Motor neuron (in vitro differentiated cells): ENCODE measurements around the gene ATP9A. TPM values are rescaled to one million over a fixed set of nuclear protein-coding genes. Genes with fewer than 3 reads are reported as not detected.
A peak's percentile ranks its signal among the peaks of the same experiment; 100 is the strongest.
"Not testable (repeated sequence)": the region's sequence is repeated elsewhere in the genome, so short reads cannot be mapped to it uniquely, and the experiment has no call there.

Source experiments
- ATAC-seq, 8 experiments: fragments of 200-7000 bp; cut with Tn5 transposase; replicated peaks in 6 of 8; 2 replicates each; pipeline ENCODE4 v1.8.0; 2021; ENCODE audit warnings: mild to moderate bottlenecking in 8 of 8, moderate library complexity in 8 of 8
- H3K27ac ChIP-seq, 2 donors: fragments of 250-450 bp; sonication (Bioruptor Pico); 2 replicates each; pipeline ENCODE4 v1.9.0; 2021; ENCODE audit warnings: antibody characterized with exemption in 2 of 2, mild to moderate bottlenecking in 2 of 2, moderate library complexity in 1 of 2
- H3K4me1 ChIP-seq, 2 donors: fragments of 250-450 bp; sonication (Bioruptor Pico); replicated peaks in 1 of 2; 2 replicates each; pipeline ENCODE4 v1.6.1; 2021; ENCODE audit warnings: antibody characterized with exemption in 2 of 2, mild to moderate bottlenecking in 2 of 2, moderate library complexity in 1 of 2
- H3K4me3 ChIP-seq, 5 donors: fragments of 250-450 bp; sonication (Bioruptor Pico); 2 replicates each; pipeline ENCODE4 v1.9.0; 2021; ENCODE audit warnings: antibody characterized with exemption in 5 of 5, mild to moderate bottlenecking in 5 of 5, moderate library complexity in 4 of 5
- WGBS, 10 experiments: fragments of 450-650 bp; shearing (Covaris generic); methylation state at CpG; one replicate each; pipeline ENCODE4 v1.0.0; 2022; 5-methylcytosine and 5-hydroxymethylcytosine counted together
- in situ Hi-C, 9 experiments: fragments of 400-800 bp; cut with MboI; loops; one replicate each; pipeline ENCODE4 v1.15.0; 2021; ENCODE audit warnings: low sequenced_read_pairs in 9 of 9, low pct_unique_long_range_greater_than_20kb in 2 of 9; ENCODE audit not compliant: unreplicated experiment in 9 of 9
- total RNA-seq, 8 experiments: library from RNA; unstranded; fragments of 300-600 nt; gene quantifications; 2 replicates each; pipeline versions ENCODE4 v1.2.3 to v1.2.4, GENCODE V29; 2022

The ATP9A gene
- total RNA-seq, 8 experiments from 2014 or later, result 29.7 to 103 (median 88.1) TPM

DNA sequence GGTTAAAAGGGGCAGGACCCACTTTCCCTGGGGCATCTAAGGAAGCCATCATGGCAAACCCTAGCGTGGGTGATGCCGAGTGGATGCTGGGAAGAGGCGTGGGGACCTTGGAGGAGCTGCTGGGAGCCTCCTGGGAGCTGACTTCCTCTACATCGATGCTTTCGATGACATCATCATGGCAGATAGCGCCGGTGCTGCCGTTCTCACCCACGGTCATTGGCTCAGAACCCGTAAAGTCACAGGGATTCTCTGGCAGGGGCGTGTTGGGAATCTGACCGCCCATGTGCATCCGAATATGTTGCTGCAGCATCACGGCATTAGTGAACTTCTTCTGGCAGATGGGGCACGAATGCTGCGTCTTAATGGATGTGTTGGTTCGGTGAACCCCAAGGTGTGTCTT is 22.1 kb upstream of the ATP9A start:
- WGBS, 10 experiments, result 90 to 100% (median 99%) methylated on average over 2 to 6 of the region's 17 CpGs; no CpG with 5 or more reads in 6 of the 10 experiments
- H3K4me1 ChIP-seq, result no peaks in the 10 kb centered on the region
- H3K27ac ChIP-seq, result no peak overlapping the region
- ATAC-seq, result no peak
- in situ Hi-C loops, result no loop called here
- H3K4me3 ChIP-seq, result no peak overlapping the region

DNA sequence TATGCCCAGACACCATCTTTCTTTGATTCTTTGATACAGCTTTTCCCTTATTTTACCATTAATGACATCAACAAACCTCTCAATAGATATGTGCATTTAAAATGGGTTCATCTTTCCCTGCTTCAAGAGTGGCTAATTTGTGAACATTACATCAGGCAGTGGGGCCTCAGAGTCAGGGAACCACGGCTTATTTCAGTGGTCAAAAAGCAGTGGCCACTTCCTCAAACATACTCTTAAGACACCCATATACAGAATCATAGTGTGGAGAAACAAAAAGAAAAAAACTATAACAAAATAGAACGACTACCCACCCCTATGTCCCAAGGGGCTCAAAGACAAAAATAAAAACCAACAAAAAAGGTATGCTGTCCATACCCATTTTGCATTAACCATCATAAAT is 21.2 kb upstream of the ATP9A start:
- Histone ChIP-seq H3K27ac (no peak overlapping the region), H3K4me1 (no peaks in the 10 kb centered on the region), H3K4me3 (no peak overlapping the region)
- 43 to 100% (median 92%) methylated on average over 1 to 2 of the region's 2 CpGs; no CpG with 5 or more reads in 1 of the 10 experiments for WGBS, 10 experiments
- no peak for ATAC-seq
- in situ Hi-C loops, result no loop called here

DNA sequence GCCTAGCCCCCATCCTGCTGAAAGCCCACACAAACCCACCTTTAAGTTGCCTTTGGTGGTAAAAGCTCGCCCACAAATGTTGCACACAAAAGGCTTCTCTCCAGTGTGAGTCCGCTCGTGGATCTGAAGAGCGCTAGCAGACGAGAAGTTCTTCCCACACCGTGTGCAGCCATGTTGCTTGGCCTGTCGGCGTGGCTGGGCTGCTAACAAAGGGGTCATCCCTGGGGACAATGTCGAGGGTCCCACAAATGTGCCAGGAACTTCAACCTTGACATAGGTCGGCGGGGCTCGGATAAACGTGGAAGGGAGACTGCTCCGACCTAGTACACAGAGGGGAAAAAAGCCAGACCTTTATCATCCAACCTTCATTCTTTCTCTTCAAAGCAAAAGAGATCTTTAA is 20.6 kb upstream of the ATP9A start:
- no peaks in the 10 kb centered on the region for H3K4me1 ChIP-seq
- 57 to 100% (median 98%) methylated on average over 2 to 6 of the region's 14 CpGs; no CpG with 5 or more reads in 4 of the 10 experiments for WGBS, 10 experiments
- in situ Hi-C loops, result no loop called here
- H3K4me3 ChIP-seq, result no peak overlapping the region
- no peak for ATAC-seq
- H3K27ac ChIP-seq, result no peak overlapping the region

DNA sequence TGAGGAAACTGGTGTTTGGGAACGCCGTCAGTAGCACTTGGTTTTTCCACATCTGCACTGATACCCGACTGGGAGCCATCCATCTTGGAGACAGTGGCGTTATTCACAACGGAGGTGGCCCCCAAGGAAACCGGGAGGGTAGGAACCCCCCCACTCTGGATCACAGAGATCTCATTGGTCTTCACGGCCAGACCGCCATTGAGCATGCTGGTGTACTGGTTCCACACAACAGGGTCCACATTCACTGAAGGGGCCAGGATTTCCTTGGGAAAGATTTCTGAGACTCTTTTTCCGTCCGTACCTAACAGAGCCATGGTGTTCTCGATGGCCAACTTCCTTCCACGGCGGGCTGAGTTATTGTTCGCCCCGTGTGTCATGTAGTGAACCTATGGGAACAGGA is 16.1 kb upstream of the ATP9A start:
- WGBS, 10 experiments, result 83 to 98% (median 88%) methylated on average over 4 to 13 of the region's 15 CpGs; no CpG with 5 or more reads in 3 of the 10 experiments
- Histone ChIP-seq H3K27ac (no peak overlapping the region), H3K4me1 (no peaks in the 10 kb centered on the region), H3K4me3 (no peak overlapping the region)
- in situ Hi-C loops, result no loop called here
- ATAC-seq, result no peak

DNA sequence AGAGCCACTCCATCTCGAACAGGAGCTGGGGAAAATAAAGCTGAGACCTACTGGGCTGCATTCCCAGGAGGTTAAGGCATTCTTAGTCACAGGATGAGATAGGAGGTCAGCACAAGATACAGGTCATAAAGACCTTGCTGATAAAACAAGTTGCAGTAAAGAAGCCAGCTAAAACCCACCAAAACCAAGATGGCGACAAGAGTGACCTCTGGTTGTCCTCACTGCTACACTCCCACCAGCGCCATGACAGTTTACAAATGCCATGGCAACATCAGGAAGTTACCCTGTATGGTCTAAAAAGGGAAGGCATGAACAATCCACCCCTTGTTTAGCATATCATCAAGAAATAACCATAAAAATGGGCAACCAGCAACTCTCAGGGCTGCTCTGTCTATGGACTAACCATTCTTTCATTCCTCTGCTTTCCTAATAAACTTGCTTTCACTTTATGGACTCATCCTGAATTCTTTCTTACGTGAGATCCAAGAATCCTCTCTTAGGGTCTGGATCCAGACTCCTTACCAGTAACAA is 10.1 kb upstream of the ATP9A start:
- ATAC-seq, in situ Hi-C loops, H3K4me1 ChIP-seq, H3K27ac ChIP-seq, H3K4me3 ChIP-seq: not testable (repeated sequence)
- 67 to 100% (median 100%) methylated on average over 1 to 3 of the region's 4 CpGs; no CpG with 5 or more reads in 2 of the 10 experiments for WGBS, 10 experiments

DNA sequence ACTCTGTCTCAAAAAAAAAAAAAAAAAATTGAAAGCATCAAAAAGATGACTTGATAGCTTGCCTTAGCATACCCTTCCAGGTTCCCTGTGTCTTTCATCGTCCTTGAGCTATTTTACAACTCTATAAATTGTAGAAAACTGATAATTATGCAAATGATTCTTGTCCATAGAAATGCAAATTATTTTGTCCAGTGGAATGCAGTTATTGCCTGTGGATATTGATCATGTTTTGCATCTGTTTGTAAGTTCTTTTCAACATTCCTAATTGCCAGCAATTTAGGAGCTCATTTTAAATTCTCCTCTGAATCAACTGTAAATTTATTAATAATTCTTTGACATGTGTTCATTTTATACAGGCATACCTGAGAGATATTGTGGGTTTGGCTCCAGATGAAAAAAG is 7.1 kb upstream of the ATP9A start:
- no peak for ATAC-seq
- 11 to 88% (median 44%) methylated on average over 1 of the region's 1 CpG for WGBS, 10 experiments
- in situ Hi-C loops, result no loop called here

DNA sequence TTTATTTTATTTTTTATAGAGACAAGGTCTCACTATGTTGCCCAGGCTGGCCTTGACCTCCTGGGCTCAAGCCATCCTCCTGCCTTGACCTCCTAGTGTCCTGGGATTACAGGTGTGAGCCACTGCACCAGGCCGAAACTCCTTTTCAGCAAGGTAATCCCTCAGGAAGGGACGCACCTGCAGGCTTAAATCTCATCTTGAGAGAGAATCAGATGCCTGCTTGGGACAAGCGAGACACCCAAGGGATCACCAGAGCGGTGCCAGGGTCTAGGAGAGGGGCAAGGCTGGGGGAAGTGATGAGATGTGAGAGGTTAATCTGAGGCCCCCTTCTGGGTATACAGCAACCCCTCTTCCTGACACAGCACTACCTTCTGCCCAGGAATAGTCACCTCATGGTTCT is 4.0 kb upstream of the ATP9A start:
- in situ Hi-C loops, result no loop called here
- H3K4me1 ChIP-seq, result peaks cover 5% of the 10 kb centered on the region in 2 donors
- no peak overlapping the region for H3K27ac ChIP-seq
- 42 to 100% (median 87%) methylated on average over 1 to 4 of the region's 4 CpGs; no CpG with 5 or more reads in 6 of the 10 experiments for WGBS, 10 experiments
- ATAC-seq, result no peak
- no peak overlapping the region for H3K4me3 ChIP-seq

More for the DNA sequence above, 7.1 kb upstream of the ATP9A start:
- Histone ChIP-seq H3K27ac (no peak overlapping the region), H3K4me1 (no peaks in the 10 kb centered on the region), H3K4me3 (no peak overlapping the region)

DNA sequence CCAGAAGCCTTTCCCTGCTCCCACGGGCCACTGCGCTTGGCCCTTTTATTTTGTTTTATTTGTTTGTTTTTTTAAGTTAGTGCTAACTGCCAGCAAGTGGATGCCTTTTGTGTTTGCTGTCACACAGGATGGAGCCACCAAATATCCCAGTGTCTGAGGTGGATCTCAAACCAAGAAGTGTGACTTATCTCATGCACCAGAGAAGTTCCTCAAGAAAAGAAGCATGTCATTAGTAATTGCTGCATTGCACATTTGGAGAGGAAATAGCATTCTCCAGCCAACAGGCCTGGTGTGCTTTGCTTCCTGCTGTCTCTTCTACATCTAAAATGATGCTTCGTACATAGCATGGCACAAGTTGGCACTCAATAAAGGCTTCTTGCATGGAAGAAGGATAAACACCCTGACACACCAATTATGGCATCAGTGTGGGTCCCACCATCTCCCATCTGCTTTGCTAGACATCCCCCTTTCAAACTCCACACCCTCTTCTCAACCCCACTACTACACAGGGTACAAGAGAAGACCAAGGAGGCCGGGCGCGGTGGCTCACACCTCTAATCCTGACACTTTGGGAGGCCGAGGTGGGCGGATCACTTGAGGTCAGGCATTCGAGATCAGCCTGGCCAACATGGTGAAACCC is 1.9 kb upstream of the ATP9A start:
- Histone ChIP-seq H3K27ac (no peak overlapping the region), H3K4me1 (peaks cover 5 to 13% of the 10 kb centered on the region in 2 donors), H3K4me3 (no peak overlapping the region)
- in situ Hi-C loops, result no loop called here
- WGBS, 10 experiments, result 57 to 100% (median 98%) methylated on average over 1 to 8 of the region's 9 CpGs; no CpG with 5 or more reads in 2 of the 10 experiments
- no peak for ATAC-seq

DNA sequence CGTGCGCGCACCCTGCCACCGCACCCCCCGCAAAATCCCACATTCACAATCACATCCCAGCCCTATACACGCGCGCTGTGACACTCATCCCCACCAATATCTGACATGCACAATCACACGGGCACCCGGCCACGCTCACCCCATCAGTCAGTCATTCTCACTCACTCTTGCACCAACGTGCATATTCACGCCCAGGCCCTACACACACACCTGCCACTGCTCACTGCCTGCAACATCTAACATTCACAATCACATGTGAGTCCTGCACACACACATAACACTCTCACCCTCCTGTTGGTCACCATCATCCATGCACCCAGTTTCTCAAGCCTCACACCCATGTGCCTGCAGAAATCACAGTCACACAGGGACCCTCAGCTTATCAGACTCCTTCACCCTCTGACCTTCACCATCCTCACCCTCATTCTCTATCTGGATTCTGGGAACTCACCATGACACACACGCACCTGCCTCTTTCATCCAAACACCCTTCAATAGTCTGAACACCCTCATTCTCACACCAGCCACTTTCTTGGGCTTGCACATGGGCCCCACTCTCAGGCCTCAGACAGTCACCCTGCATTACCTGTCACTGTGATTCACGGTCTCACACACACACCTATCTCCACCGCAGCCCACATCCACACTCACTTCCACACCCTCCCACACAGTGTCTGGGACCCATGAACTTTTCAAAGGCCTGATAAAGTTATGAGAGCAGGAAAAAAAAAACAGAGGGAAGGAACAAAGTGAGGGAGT is 748 bp upstream of the ATP9A start:
- in situ Hi-C loops, result no loop called here
- peak overlapping the region; percentile 72 to 99 (median 89) for H3K4me3 ChIP-seq
- peak overlapping the region; percentile 73 to 93 for H3K27ac ChIP-seq
- peak in 3 of 8 experiments; percentile 2 for ATAC-seq
- WGBS, 10 experiments, result 60 to 100% (median 74%) methylated on average over 1 to 3 of the region's 16 CpGs; no CpG with 5 or more reads in 5 of the 10 experiments
- H3K4me1 ChIP-seq, result peaks cover 5 to 13% of the 10 kb centered on the region in 2 donors

DNA sequence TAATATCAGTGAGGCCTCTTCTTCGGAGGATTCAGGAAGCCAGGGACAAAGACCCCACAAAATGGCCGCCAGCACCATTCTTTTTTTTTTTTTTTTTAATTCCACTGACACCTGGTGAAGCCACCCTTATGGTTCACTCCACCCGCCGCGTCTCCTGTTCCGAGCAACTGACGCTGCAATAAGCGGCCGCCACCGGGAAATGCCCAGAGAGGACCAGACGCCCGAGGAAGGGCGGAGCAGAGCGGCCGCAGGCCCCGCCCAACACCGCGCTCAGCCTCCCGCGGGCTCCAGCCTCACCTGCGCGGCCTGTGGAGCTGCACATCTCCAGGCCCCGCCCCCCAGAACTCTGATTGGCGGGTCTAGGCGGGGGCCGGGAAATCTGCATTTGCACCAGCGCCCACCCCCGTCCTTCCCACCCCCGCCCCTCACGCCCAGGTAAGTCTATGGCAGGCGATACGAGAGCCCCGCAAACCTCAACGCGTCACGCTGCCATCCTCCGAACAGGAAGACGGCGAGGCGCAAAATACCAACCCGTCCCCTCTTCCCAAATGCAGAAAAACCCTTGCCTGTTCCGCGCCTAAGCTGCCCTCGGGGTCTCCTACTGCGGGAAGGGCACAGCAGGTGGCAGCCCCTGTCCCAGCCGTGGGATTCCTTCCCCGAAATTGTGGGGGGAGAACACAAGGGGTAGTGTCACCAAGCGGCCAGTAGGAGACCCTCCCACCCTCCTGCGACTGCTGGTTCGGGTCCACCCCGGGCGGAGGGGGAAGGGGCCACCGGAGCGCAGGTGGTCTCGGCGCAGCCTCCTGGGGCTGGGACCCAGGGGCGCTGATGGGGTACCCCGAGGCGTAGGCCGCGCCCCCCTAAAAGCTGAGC is 960 bp downstream of the ATP9A start:
- in situ Hi-C loops, result no loop called here
- H3K4me3 ChIP-seq, result peak overlapping the region; percentile 72 to 99 (median 89)
- peak overlapping the region; percentile 73 to 93 for H3K27ac ChIP-seq
- ATAC-seq, result peak; percentile 69 to 96 (median 94)
- H3K4me1 ChIP-seq, result peaks cover 5 to 13% of the 10 kb centered on the region in 2 donors
- WGBS, 10 experiments, result 0 to 50% (median 0%) methylated on average over 1 to 2 of the region's 61 CpGs; no CpG with 5 or more reads in 7 of the 10 experiments

DNA sequence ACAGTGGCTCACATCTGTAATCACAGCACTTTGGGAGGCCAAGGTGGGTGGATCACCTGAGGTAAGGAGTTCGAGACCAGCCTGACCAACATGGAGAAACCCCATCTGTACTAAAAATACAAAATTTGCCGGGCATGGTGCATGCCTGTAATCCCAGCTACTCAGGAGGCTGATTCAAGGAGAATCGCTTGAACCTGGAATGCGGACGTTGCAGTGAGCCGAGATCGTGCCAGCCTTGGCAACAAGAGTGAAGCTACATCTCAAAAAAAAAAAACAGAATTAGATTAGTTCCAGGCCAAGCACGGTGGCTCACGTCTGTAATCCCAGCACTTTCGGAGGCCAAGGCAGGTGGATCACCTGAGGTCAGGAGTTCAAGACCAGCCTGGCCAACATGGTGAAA is 2.8 kb downstream of the ATP9A start:
- H3K27ac ChIP-seq, ATAC-seq, in situ Hi-C loops, H3K4me3 ChIP-seq: not testable (repeated sequence)
- peaks cover 5 to 13% of the 10 kb centered on the region in 2 donors for H3K4me1 ChIP-seq
- 82 to 100% (median 84%) methylated on average over 1 to 9 of the region's 10 CpGs; no CpG with 5 or more reads in 4 of the 10 experiments for WGBS, 10 experiments

DNA sequence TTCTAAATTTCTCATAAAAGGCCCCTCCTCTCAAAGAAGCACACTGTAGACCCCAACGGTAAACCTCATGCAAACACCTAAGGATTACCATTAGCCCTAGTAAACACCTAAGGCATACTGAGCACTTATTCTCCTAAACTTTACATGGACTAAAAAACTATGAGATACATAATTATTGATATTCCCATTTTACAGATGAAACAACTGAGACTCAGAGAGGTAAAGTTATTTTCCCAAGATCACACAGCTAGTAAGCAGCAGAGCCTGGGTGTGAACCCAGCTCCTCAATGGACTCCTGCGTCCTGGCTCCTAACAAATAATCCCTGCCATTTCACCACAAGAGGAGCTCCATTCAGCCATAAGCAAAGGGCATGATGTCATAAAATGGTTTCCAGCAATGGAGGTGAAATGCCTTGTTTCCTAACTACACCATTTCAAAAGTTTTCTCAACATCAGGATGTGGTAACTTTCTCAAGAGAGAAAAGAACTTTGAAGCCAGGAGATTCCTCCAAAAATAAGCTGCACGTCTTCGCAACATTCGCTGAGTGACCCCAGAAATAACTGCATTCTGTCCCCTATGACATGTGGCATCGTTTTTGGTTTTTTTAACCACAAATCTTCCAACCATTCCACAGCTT is 4.1 kb downstream of the ATP9A start:
- 75 to 100% (median 95%) methylated on average over 1 to 6 of the region's 6 CpGs; no CpG with 5 or more reads in 1 of the 10 experiments for WGBS, 10 experiments
- no peak for ATAC-seq
- Histone ChIP-seq H3K4me3 (no peak overlapping the region), H3K4me1 (peaks cover 4 to 12% of the 10 kb centered on the region in 2 donors), H3K27ac (no peak overlapping the region)
- in situ Hi-C loops, result no loop called here
